GM12892 (cell line): Measurements from ENCODE around the gene FCER1G.

Experiments
- POLR2A ChIP-seq: IDR thresholded peaks from 2 replicates; pipeline ENCODE4 v1.6.1; 2011; ENCODE audit warnings: low read depth, low read length, control low read depth
- POLR2AphosphoS5 ChIP-seq: IDR thresholded peaks from 2 replicates; pipeline ENCODE4 v1.6.1; 2011; ENCODE audit warnings: low read depth, low read length, control low read depth
- TAF1 ChIP-seq: IDR thresholded peaks from 2 replicates; pipeline ENCODE4 v1.6.1; 2011; ENCODE audit warnings: low read depth, mild to moderate bottlenecking, control low read depth, low read length, borderline replicate concordance

DNA sequence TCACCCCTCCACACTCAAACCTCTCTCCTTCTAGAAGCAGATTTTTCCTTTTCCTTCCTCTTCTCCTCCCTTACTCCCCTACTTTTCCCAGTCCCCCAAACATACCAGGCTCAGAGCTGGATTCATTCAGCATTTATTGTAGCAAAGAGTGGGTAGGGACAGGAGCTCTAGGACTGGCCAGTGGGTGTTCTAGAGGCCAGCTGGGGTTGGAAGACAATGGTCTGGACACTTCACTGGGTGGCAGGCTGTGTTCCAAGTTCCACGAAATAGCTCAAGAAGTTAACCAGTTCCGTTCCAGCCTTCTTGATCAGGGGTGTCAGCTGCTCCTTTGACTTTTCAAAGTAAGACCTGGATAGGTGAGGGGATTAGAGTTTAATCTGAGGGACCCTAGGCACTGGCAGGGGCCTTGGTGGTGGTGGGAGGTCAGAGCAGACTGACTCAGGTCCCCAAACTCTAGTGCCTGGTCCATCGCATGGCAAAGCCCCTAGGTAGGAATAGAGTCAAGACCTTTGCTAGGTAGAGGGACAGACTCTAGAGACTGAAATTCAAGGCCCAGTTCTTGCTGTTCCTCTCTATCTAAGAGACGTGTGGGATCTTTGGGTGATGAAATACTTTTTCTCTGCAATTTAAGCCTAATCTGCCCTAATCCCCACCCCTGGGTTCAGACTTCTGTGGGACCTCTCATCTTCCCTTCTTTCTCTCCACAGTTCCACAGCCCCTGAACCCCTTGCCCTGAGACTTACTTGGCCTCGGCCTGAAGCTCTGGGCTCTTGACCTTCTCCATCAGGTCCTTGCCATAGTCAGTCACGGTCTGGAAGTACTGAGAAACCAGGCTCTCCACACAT lies 7.3 kb downstream of the FCER1G start:
- TF ChIP-seq TAF1 (no peak), POLR2A (no peak), POLR2AphosphoS5 (no peak)
